Measurements from ENCODE around the gene DIAPH1.

The DIAPH1 gene

DNA sequence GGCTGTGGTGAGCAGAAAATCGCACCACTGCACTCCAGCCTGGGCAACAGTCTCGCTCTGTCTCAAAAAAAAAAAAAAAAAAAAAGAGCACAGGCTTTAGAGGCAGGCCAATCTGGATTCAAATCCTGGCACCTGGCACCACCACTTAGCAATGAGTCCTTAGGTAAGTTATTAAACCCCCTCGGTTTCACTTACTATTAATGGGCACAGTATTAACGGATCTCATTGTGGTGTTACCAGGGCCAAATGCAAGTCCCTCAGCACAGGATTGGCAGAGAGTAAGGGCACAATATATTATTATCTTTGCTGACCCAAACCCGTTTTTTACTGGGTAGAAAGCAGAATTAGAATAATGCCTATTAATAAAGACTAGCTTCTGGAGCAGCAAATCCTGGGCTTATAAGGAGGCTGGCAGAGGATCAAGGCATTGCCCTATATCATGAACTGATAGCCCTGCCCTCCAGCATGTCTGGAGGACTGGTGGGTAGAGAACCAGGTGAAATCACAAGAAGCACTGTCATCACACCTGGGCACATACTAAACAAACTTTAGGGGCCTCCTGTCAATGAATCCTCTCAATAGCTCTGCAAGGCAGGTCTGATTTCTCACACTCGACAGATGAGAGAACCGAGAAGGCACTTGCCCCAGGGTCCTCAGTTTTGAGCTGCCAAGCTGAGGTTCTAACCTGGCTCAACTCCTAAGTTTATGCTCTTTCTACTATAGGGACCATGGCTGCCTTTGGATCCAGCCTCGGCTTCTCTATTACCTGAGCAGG is 112.2 kb downstream of the DIAPH1 start (continued):
- TF ChIP-seq, protein P1, sequence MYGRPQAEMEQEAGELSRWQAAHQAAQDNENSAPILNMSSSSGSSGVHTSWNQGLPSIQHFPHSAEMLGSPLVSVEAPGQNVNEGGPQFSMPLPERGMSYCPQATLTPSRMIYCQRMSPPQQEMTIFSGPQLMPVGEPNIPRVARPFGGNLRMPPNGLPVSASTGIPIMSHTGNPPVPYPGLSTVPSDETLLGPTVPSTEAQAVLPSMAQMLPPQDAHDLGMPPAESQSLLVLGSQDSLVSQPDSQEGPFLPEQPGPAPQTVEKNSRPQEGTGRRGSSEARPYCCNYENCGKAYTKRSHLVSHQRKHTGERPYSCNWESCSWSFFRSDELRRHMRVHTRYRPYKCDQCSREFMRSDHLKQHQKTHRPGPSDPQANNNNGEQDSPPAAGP (tag by site-specific recombination; IDR thresholded peaks at IDR 0.05), result no peak
- TF ChIP-seq ZNF280D (tag by site-specific recombination; IDR thresholded peaks at IDR 0.05) (no peak), ZNF596 (tag by site-specific recombination; IDR thresholded peaks at IDR 0.05) (no peak), ZNF610 (tag by site-specific recombination; IDR thresholded peaks at IDR 0.05; ENCODE audit: borderline replicate concordance) (no peak), PRDM4 (tag by site-specific recombination; IDR thresholded peaks at IDR 0.05) (no peak), ZEB2 (tag by site-specific recombination; IDR thresholded peaks at IDR 0.05) (no peak), KLF7 (tag by site-specific recombination; IDR thresholded peaks at IDR 0.05; ENCODE audit: borderline replicate concordance) (no peak), ZNF670 (tag by site-specific recombination; IDR thresholded peaks at IDR 0.05; ENCODE audit: low read depth) (no peak), ZSCAN23 (tag by site-specific recombination; IDR thresholded peaks at IDR 0.05) (no peak)

GRCh38 chr5:141504216-141504615 is 114.6 kb downstream of the DIAPH1 start:
- Histone ChIP-seq H3K27ac (ENCODE audit: extremely low read depth, low read depth, low read length) (no peak overlapping the region), H3K9me3 (ENCODE audit: control insufficient read depth, insufficient read depth, low read depth, low read length) (no peaks in the 10 kb centered on the region), H3K36me3 (ENCODE audit: control insufficient read depth in 2 of 2, insufficient read depth in 1 of 2, low read length in 2 of 2) (no peaks in the 10 kb centered on the region), H3K4me3 (ENCODE audit: low read depth, low read length) (no peak overlapping the region), H3K4me1 (ENCODE audit: control insufficient read depth, insufficient read depth, low read length) (no peaks in the 10 kb centered on the region)
- TF ChIP-seq ZNF791 (tag by site-specific recombination; IDR thresholded peaks at IDR 0.05) (no peak), ZNF677 (tag by site-specific recombination; IDR thresholded peaks at IDR 0.05) (no peak), ZNF585B (tag by site-specific recombination; IDR thresholded peaks at IDR 0.05) (no peak), ZNF843 (tag by site-specific recombination; IDR thresholded peaks at IDR 0.05) (no peak), ZBTB7A (tag by site-specific recombination; IDR thresholded peaks at IDR 0.05; ENCODE audit: low read depth) (no peak), ZSCAN16 (tag by site-specific recombination; IDR thresholded peaks at IDR 0.05) (no peak), GLI2 (tag by site-specific recombination; IDR thresholded peaks at IDR 0.05; ENCODE audit: borderline replicate concordance, low read depth) (no peak), YY1 (tag by site-specific recombination; IDR thresholded peaks at IDR 0.05) (no peak), ZNF48 (tag by site-specific recombination; IDR thresholded peaks at IDR 0.05) (no peak), ZNF830 (tag by site-specific recombination; IDR thresholded peaks at IDR 0.05; ENCODE audit: low read depth) (no peak), ZFP37 (tag by site-specific recombination; IDR thresholded peaks at IDR 0.05) (no peak)
- TF ChIP-seq, protein P2, sequence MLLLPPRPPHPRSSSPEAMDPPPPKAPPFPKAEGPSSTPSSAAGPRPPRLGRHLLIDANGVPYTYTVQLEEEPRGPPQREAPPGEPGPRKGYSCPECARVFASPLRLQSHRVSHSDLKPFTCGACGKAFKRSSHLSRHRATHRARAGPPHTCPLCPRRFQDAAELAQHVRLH (tag by site-specific recombination; IDR thresholded peaks at IDR 0.05), result no peak
- TF ChIP-seq, protein P3, sequence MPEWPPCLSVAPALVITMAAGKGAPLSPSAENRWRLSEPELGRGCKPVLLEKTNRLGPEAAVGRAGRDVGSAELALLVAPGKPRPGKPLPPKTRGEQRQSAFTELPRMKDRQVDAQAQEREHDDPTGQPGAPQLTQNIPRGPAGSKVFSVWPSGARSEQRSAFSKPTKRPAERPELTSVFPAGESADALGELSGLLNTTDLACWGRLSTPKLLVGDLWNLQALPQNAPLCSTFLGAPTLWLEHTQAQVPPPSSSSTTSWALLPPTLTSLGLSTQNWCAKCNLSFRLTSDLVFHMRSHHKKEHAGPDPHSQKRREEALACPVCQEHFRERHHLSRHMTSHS (tag by site-specific recombination; IDR thresholded peaks at IDR 0.05), result no peak
- CTCF ChIA-PET, result interaction anchor here (0.9 to 3.6 kb wide), 2 partner anchors 9 to 10 kb away, joined by 4 to 15 read pairs; no protein-coding TSS in a partner anchor
- POLR2A ChIA-PET, result no interaction called here
